HepG2 (cell line): ENCODE results near the gene GPC2.

Experiments
- GABPA ChIP-seq, 2 experiments: IDR thresholded peaks; 2 replicates each; pipeline ENCODE4 v1.6.1; 2011 to 2016; ENCODE audit warnings: low read depth in 2 of 2, low read length in 1 of 2, missing biosample characterization in 1 of 2, missing genetic modification characterization in 1 of 2
- ZNF674 ChIP-seq: sonication (generic); formaldehyde crosslinking; IDR thresholded peaks from 2 replicates; pipeline ENCODE4 v1.5.0; 2020; ENCODE audit warnings: low read depth, mild to moderate bottlenecking, missing genetic modification reagents
- TF ChIP-seq, protein P1 (sequence below): sonication (generic); formaldehyde crosslinking; IDR thresholded peaks from 2 replicates; pipeline ENCODE4 v1.5.0; 2020; ENCODE audit warnings: mild to moderate bottlenecking, missing genetic modification reagents, moderate library complexity

GRCh38 chr7:100204454-100204853 lies 27.3 kb upstream of the GPC2 start:
- TF ChIP-seq GABPA (IDR thresholded peaks at IDR 0.05; ENCODE audit: low read depth, low read length) (no peak), GABPA (CRISPR knock-in tag; IDR thresholded peaks at IDR 0.05; ENCODE audit: low read depth) (no peak), ZNF674 (no peak)
- TF ChIP-seq, protein P1, sequence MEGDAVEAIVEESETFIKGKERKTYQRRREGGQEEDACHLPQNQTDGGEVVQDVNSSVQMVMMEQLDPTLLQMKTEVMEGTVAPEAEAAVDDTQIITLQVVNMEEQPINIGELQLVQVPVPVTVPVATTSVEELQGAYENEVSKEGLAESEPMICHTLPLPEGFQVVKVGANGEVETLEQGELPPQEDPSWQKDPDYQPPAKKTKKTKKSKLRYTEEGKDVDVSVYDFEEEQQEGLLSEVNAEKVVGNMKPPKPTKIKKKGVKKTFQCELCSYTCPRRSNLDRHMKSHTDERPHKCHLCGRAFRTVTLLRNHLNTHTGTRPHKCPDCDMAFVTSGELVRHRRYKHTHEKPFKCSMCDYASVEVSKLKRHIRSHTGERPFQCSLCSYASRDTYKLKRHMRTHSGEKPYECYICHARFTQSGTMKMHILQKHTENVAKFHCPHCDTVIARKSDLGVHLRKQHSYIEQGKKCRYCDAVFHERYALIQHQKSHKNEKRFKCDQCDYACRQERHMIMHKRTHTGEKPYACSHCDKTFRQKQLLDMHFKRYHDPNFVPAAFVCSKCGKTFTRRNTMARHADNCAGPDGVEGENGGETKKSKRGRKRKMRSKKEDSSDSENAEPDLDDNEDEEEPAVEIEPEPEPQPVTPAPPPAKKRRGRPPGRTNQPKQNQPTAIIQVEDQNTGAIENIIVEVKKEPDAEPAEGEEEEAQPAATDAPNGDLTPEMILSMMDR (CRISPR knock-in tag) = no peak
